Measurements from ENCODE around the gene TMEM30B.

The TMEM30B gene

GRCh38 chr14:61323970-61324369, 42.8 kb upstream of the TMEM30B start:
- TF ChIP-seq, protein P1, sequence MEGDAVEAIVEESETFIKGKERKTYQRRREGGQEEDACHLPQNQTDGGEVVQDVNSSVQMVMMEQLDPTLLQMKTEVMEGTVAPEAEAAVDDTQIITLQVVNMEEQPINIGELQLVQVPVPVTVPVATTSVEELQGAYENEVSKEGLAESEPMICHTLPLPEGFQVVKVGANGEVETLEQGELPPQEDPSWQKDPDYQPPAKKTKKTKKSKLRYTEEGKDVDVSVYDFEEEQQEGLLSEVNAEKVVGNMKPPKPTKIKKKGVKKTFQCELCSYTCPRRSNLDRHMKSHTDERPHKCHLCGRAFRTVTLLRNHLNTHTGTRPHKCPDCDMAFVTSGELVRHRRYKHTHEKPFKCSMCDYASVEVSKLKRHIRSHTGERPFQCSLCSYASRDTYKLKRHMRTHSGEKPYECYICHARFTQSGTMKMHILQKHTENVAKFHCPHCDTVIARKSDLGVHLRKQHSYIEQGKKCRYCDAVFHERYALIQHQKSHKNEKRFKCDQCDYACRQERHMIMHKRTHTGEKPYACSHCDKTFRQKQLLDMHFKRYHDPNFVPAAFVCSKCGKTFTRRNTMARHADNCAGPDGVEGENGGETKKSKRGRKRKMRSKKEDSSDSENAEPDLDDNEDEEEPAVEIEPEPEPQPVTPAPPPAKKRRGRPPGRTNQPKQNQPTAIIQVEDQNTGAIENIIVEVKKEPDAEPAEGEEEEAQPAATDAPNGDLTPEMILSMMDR (IDR thresholded peaks at IDR 0.05; ENCODE audit: insufficient read depth, low read length): no peak
- TF ChIP-seq GABPA (IDR thresholded peaks at IDR 0.05; ENCODE audit: low read depth) (no peak), POLR2AphosphoS5 (IDR thresholded peaks at IDR 0.05; ENCODE audit: low read depth) (no peak), SPI1 (IDR thresholded peaks at IDR 0.05; ENCODE audit: borderline replicate concordance, low read depth) (no peak), REST (IDR thresholded peaks at IDR 0.05; ENCODE audit: insufficient replicate concordance, low read depth) (no peak)
- Histone ChIP-seq H3K27ac (replicated peaks) (no peak overlapping the region), H3K27me3 (ENCODE audit: insufficient read depth, poor library complexity, severe bottlenecking) (peaks cover 36% of the 10 kb centered on the region), H3K4me3 (replicated peaks; ENCODE audit: insufficient read depth, low read length) (no peak overlapping the region)
- no peak for DNase-seq (ENCODE audit: low read depth in 1 of 2, low spot score in 1 of 2)

DNA sequence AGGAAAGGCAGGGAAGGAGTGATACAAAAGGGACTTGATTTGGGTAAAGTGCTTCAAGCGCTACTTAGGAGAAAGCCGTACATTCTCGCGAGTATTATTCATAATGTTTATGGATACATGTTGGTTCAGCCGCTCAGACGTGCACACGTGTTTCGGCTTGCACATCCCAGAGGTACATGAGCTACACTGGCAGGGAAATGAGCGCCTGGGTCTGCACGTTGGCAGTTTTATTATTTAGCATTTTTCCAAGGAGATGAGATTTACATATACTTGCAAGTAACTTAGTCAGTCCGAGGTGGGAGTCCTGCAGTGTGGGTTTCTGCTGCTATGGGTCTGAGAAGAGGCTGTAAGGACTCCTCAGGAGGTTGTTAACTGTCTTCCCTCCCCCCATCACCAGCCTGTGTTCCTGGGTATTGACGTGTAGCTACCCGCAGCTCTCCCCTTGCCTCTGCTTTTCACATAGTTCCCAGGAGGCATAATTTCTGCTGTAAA, 41.7 kb upstream of the TMEM30B start:
- Histone ChIP-seq H3K27me3 (ENCODE audit: insufficient read depth, poor library complexity, severe bottlenecking) (peaks cover 36% of the 10 kb centered on the region), H3K27ac (replicated peaks) (no peak overlapping the region), H3K4me3 (replicated peaks; ENCODE audit: insufficient read depth, low read length) (no peak overlapping the region)
- TF ChIP-seq SPI1 (IDR thresholded peaks at IDR 0.05; ENCODE audit: borderline replicate concordance, low read depth): no peak
- TF ChIP-seq POLR2AphosphoS5 (IDR thresholded peaks at IDR 0.05; ENCODE audit: low read depth): no peak
- TF ChIP-seq REST (IDR thresholded peaks at IDR 0.05; ENCODE audit: insufficient replicate concordance, low read depth): no peak
- no peak for TF ChIP-seq GABPA (IDR thresholded peaks at IDR 0.05; ENCODE audit: low read depth)
- TF ChIP-seq, protein P1 (IDR thresholded peaks at IDR 0.05; ENCODE audit: insufficient read depth, low read length): no peak
- DNase-seq (ENCODE audit: low read depth in 1 of 2, low spot score in 1 of 2): no peak

- H3K27me3 ChIP-seq (ENCODE audit: insufficient read depth, poor library complexity, severe bottlenecking): peaks cover 36% of the 10 kb centered on the region
- no peak for DNase-seq (ENCODE audit: low read depth in 1 of 2, low spot score in 1 of 2)
- peak overlapping the region; percentile 63 for H3K4me3 ChIP-seq (replicated peaks; ENCODE audit: insufficient read depth, low read length)
- TF ChIP-seq, protein P1 (IDR thresholded peaks at IDR 0.05; ENCODE audit: insufficient read depth, low read length): no peak
- TF ChIP-seq SPI1 (IDR thresholded peaks at IDR 0.05; ENCODE audit: borderline replicate concordance, low read depth) (no peak), POLR2AphosphoS5 (IDR thresholded peaks at IDR 0.05; ENCODE audit: low read depth) (no peak), GABPA (IDR thresholded peaks at IDR 0.05; ENCODE audit: low read depth) (no peak), REST (IDR thresholded peaks at IDR 0.05; ENCODE audit: insufficient replicate concordance, low read depth) (no peak)
- no peak overlapping the region for H3K27ac ChIP-seq (replicated peaks)
Measured at GRCh38 chr14:61322011-61322798, 41.1 kb upstream of the TMEM30B start.
